ENCODE measurements around the gene ALG2. TPM values are rescaled to one million over a fixed set of nuclear protein-coding genes. Genes with fewer than 3 reads are reported as not detected.

Gene ALG2
- total RNA-seq, 2 experiments from 2014 or later, result 20.2 to 35.4 TPM

- CTCF ChIA-PET, result interaction anchor here (0.8 to 2.0 kb wide), 6 partner anchors 8 to 50 kb away, joined by 3 to 5 read pairs (median 4); no protein-coding TSS in a partner anchor
Observed at GRCh38 chr9:99234618-99235017, 12.9 kb upstream of the ALG2 start.

GRCh38 chr9:99231711-99232110, 10.0 kb upstream of the ALG2 start:
- Mint-ChIP-seq H3K9me3 (ENCODE audit: low read depth) (no peaks in the 10 kb centered on the region), H3K27me3 (no peaks in the 10 kb centered on the region), H3K36me3 (peaks cover 26% of the 10 kb centered on the region), H3K4me3 (no peak overlapping the region), H3K4me1 (peaks cover 20% of the 10 kb centered on the region), H3K27ac (no peak overlapping the region)
- peak; percentile 63 for ATAC-seq
- CTCF ChIA-PET, result interaction anchor here (0.6 to 3.3 kb wide), 19 partner anchors 9 to 1364 kb away, joined by 3 to 35 read pairs (median 4); partner anchors contain the start of genes ALG2 and SEC61B
- DNase-seq, result peak; percentile 66

More at GRCh38 chr9:99234618-99235017, 12.9 kb upstream of the ALG2 start:
- Mint-ChIP-seq H3K4me3 (no peak overlapping the region), H3K27me3 (no peaks in the 10 kb centered on the region), H3K36me3 (peaks cover 20% of the 10 kb centered on the region), H3K27ac (no peak overlapping the region), H3K4me1 (peaks cover 26% of the 10 kb centered on the region), H3K9me3 (ENCODE audit: low read depth) (no peaks in the 10 kb centered on the region)
- ATAC-seq (no peak), DNase-seq (no peak)

GRCh38 chr9:99230206-99230605, 8.5 kb upstream of the ALG2 start:
- H3K27ac Mint-ChIP-seq, result no peak overlapping the region
- H3K36me3 Mint-ChIP-seq, result peaks cover 26% of the 10 kb centered on the region
- H3K9me3 Mint-ChIP-seq (ENCODE audit: low read depth), result no peaks in the 10 kb centered on the region
- CTCF ChIA-PET, result interaction anchor here (3.3 kb wide), 1 partner anchor 47 kb away, joined by 26 read pairs; no protein-coding TSS in a partner anchor
- H3K27me3 Mint-ChIP-seq, result no peaks in the 10 kb centered on the region
- DNase-seq (no peak), ATAC-seq (no peak)
- H3K4me1 Mint-ChIP-seq, result peaks cover 10% of the 10 kb centered on the region
- no peak overlapping the region for H3K4me3 Mint-ChIP-seq

GRCh38 chr9:99226054-99226453, 4.3 kb upstream of the ALG2 start:
- DNase-seq (no peak), ATAC-seq (no peak)
- Mint-ChIP-seq H3K27me3 (no peaks in the 10 kb centered on the region), H3K36me3 (peaks cover 30% of the 10 kb centered on the region), H3K4me3 (no peak overlapping the region), H3K27ac (no peak overlapping the region), H3K9me3 (ENCODE audit: low read depth) (no peaks in the 10 kb centered on the region), H3K4me1 (peaks cover 28% of the 10 kb centered on the region)
- CTCF ChIA-PET, result interaction anchor here (1.6 kb wide), 1 partner anchor 42 kb away, joined by 4 read pairs; no protein-coding TSS in a partner anchor

GRCh38 chr9:99224445-99224844, 2.7 kb upstream of the ALG2 start:
- peaks cover 25% of the 10 kb centered on the region for H3K36me3 Mint-ChIP-seq
- no peak overlapping the region for H3K4me3 Mint-ChIP-seq
- ATAC-seq (no peak), DNase-seq (no peak)
- H3K27ac Mint-ChIP-seq, result no peak overlapping the region
- no peaks in the 10 kb centered on the region for H3K27me3 Mint-ChIP-seq
- CTCF ChIA-PET, result interaction anchor here (1.6 kb wide), 1 partner anchor 40 kb away, joined by 4 read pairs; no protein-coding TSS in a partner anchor
- H3K9me3 Mint-ChIP-seq (ENCODE audit: low read depth), result no peaks in the 10 kb centered on the region
- peaks cover 41% of the 10 kb centered on the region for H3K4me1 Mint-ChIP-seq

- Mint-ChIP-seq H3K9me3 (ENCODE audit: low read depth) (no peaks in the 10 kb centered on the region), H3K27me3 (no peaks in the 10 kb centered on the region), H3K36me3 (peaks cover 27% of the 10 kb centered on the region), H3K27ac (peak overlapping the region; percentile 99), H3K4me1 (peaks cover 47% of the 10 kb centered on the region), H3K4me3 (peak overlapping the region; percentile 99)
- ATAC-seq, result no peak
- CTCF ChIA-PET, result interaction anchor here (0.8 to 5.4 kb wide), 15 partner anchors 9 to 224 kb away, joined by 3 to 35 read pairs (median 4); no protein-coding TSS in a partner anchor
- DNase-seq, result no peak
Observed at GRCh38 chr9:99222416-99223270, 901 bp upstream of the ALG2 start.

GRCh38 chr9:99221266-99221620, 499 bp downstream of the ALG2 start:
- no peaks in the 10 kb centered on the region for H3K27me3 Mint-ChIP-seq
- peaks cover 56% of the 10 kb centered on the region for H3K4me1 Mint-ChIP-seq
- peak overlapping the region; percentile 99 for H3K4me3 Mint-ChIP-seq
- no peaks in the 10 kb centered on the region for H3K9me3 Mint-ChIP-seq (ENCODE audit: low read depth)
- DNase-seq, result no peak
- H3K36me3 Mint-ChIP-seq, result peaks cover 36% of the 10 kb centered on the region
- ATAC-seq, result no peak
- H3K27ac Mint-ChIP-seq, result peak overlapping the region; percentile 84
- CTCF ChIA-PET, result interaction anchor here (0.8 to 5.4 kb wide), 9 partner anchors 8 to 82 kb away, joined by 3 to 35 read pairs (median 3); no protein-coding TSS in a partner anchor

- Mint-ChIP-seq H3K36me3 (peaks cover 45% of the 10 kb centered on the region), H3K4me3 (peak overlapping the region; percentile 42), H3K4me1 (peaks cover 56% of the 10 kb centered on the region), H3K27me3 (no peaks in the 10 kb centered on the region), H3K9me3 (ENCODE audit: low read depth) (no peaks in the 10 kb centered on the region), H3K27ac (peak overlapping the region; percentile 27)
- no peak for DNase-seq
- ATAC-seq, result no peak
- CTCF ChIA-PET, result interaction anchor here (1.5 to 5.4 kb wide), 2 partner anchors 12 to 35 kb away, joined by 13 to 35 read pairs; no protein-coding TSS in a partner anchor
Observed at GRCh38 chr9:99220011-99220410, 1.7 kb downstream of the ALG2 start.

GRCh38 chr9:99216073-99216472, 5.7 kb downstream of the ALG2 start:
- Mint-ChIP-seq H3K9me3 (ENCODE audit: low read depth) (no peaks in the 10 kb centered on the region), H3K4me1 (peaks cover 34% of the 10 kb centered on the region), H3K27me3 (no peaks in the 10 kb centered on the region), H3K36me3 (peaks cover 36% of the 10 kb centered on the region), H3K4me3 (no peak overlapping the region), H3K27ac (no peak overlapping the region)
- no peak for DNase-seq
- no peak for ATAC-seq
- CTCF ChIA-PET, result interaction anchor here (0.8 to 3.6 kb wide), 4 partner anchors 24 to 33 kb away, joined by 3 to 9 read pairs (median 3); no protein-coding TSS in a partner anchor

- Mint-ChIP-seq H3K9me3 (ENCODE audit: low read depth) (peaks cover 4% of the 10 kb centered on the region), H3K27me3 (peaks cover 18% of the 10 kb centered on the region), H3K4me3 (no peak overlapping the region), H3K36me3 (peaks cover 29% of the 10 kb centered on the region), H3K27ac (no peak overlapping the region), H3K4me1 (peaks cover 14% of the 10 kb centered on the region)
- DNase-seq, result no peak
- no peak for ATAC-seq
- CTCF ChIA-PET, result interaction anchor here (0.8 to 1.0 kb wide), 2 partner anchors 9 to 28 kb away, joined by 3 read pairs; partner anchors contain the start of genes ALG2 and SEC61B
Observed at GRCh38 chr9:99213197-99213596, 8.5 kb downstream of the ALG2 start.

- Mint-ChIP-seq H3K4me1 (peaks cover 8% of the 10 kb centered on the region), H3K27me3 (peaks cover 30% of the 10 kb centered on the region), H3K4me3 (no peak overlapping the region), H3K27ac (no peak overlapping the region), H3K9me3 (ENCODE audit: low read depth) (peaks cover 4% of the 10 kb centered on the region), H3K36me3 (peaks cover 16% of the 10 kb centered on the region)
- ATAC-seq, result no peak
- no peak for DNase-seq
- CTCF ChIA-PET, result interaction anchor here (1.3 to 1.9 kb wide), 2 partner anchors 10 to 26 kb away, joined by 4 read pairs; partner anchors contain the start of genes ALG2 and SEC61B
Observed at GRCh38 chr9:99211746-99212145, 10.0 kb downstream of the ALG2 start.

- Mint-ChIP-seq H3K36me3 (peaks cover 10% of the 10 kb centered on the region), H3K27ac (no peak overlapping the region), H3K4me3 (no peak overlapping the region), H3K27me3 (peaks cover 34% of the 10 kb centered on the region), H3K9me3 (ENCODE audit: low read depth) (peaks cover 4% of the 10 kb centered on the region), H3K4me1 (no peaks in the 10 kb centered on the region)
- CTCF ChIA-PET, result interaction anchor here (0.9 to 1.9 kb wide), 3 partner anchors 11 to 26 kb away, joined by 4 read pairs; partner anchors contain the start of genes ALG2 and SEC61B
- DNase-seq (no peak), ATAC-seq (no peak)
Observed at GRCh38 chr9:99210572-99210971, 11.2 kb downstream of the ALG2 start.

- no peak overlapping the region for H3K4me3 Mint-ChIP-seq
- peaks cover 10% of the 10 kb centered on the region for H3K27me3 Mint-ChIP-seq
- H3K4me1 Mint-ChIP-seq, result peaks cover 9% of the 10 kb centered on the region
- H3K9me3 Mint-ChIP-seq (ENCODE audit: low read depth), result no peaks in the 10 kb centered on the region
- ATAC-seq, result no peak
- no peak overlapping the region for H3K27ac Mint-ChIP-seq
- no peaks in the 10 kb centered on the region for H3K36me3 Mint-ChIP-seq
- no peak for DNase-seq
- CTCF ChIA-PET, result interaction anchor here (1.4 to 1.5 kb wide), 2 partner anchors 8 to 15 kb away, joined by 6 read pairs; no protein-coding TSS in a partner anchor
Observed at GRCh38 chr9:99201603-99202002, 20.1 kb downstream of the ALG2 start.
